Activated CD8-positive, alpha-beta memory T cell treated with anti-CD3 and anti-CD28 coated beads for 48 hours (primary cell): ENCODE data around the gene KIF19.
A peak's percentile ranks its signal among the peaks of the same experiment; 100 is the strongest.

Experiments
- DNase-seq, 3 experiments: peaks; one replicate each; pipeline ENCODE4 v3.0.0-alpha.2; 2020; ENCODE audit warnings: low read depth in 2 of 3, low spot score in 2 of 3

The KIF19 gene

GRCh38 chr17:74340470-74341023 lies 14.5 kb downstream of the KIF19 start:
- DNase-seq = no peak

GRCh38 chr17:74342224-74342623 lies 16.2 kb downstream of the KIF19 start:
- DNase-seq = no peak

- DNase-seq = no peak
Measured at GRCh38 chr17:74343121-74343520, 17.1 kb downstream of the KIF19 start.

GRCh38 chr17:74343526-74344284 lies 17.7 kb downstream of the KIF19 start:
- no peak for DNase-seq

- DNase-seq = no peak
Measured at GRCh38 chr17:74344658-74345057, 18.6 kb downstream of the KIF19 start.

GRCh38 chr17:74345433-74346241 lies 19.6 kb downstream of the KIF19 start:
- DNase-seq = no peak

GRCh38 chr17:74347646-74348045 lies 21.6 kb downstream of the KIF19 start:
- no peak for DNase-seq

GRCh38 chr17:74349120-74349519 lies 23.1 kb downstream of the KIF19 start:
- DNase-seq = no peak

GRCh38 chr17:74350486-74350885 lies 24.5 kb downstream of the KIF19 start:
- DNase-seq = no peak

- DNase-seq = no peak
Measured at GRCh38 chr17:74351552-74352210, 25.7 kb downstream of the KIF19 start.

GRCh38 chr17:74353446-74354060 lies 27.5 kb downstream of the KIF19 start:
- no peak for DNase-seq

- peak; percentile 33 to 55 (median 40) for DNase-seq
Measured at GRCh38 chr17:74354123-74354522, 28.1 kb downstream of the KIF19 start.

- no peak for DNase-seq
Measured at GRCh38 chr17:74354561-74354960, 28.5 kb downstream of the KIF19 start.

GRCh38 chr17:74355065-74355464 lies 29.0 kb downstream of the KIF19 start:
- DNase-seq = no peak

- no peak for DNase-seq
Measured at GRCh38 chr17:74356646-74357465, 30.8 kb downstream of the KIF19 start.

- DNase-seq = no peak
Measured at GRCh38 chr17:74357466-74357809, 31.4 kb downstream of the KIF19 start.

GRCh38 chr17:74358697-74359096 lies 32.7 kb downstream of the KIF19 start:
- no peak for DNase-seq

GRCh38 chr17:74359916-74360315 lies 33.9 kb downstream of the KIF19 start:
- no peak for DNase-seq

GRCh38 chr17:74360899-74361229 lies 34.8 kb downstream of the KIF19 start:
- no peak for DNase-seq

- no peak for DNase-seq
Measured at GRCh38 chr17:74361230-74362068, 35.4 kb downstream of the KIF19 start, which contains the start of gene BTBD17. BTBD17 (minus strand) TSS chr17:74361868; CDS start chr17:74361819, 49 bp downstream.
